ENCODE results near the gene MICAL3. TPM values are rescaled to one million over a fixed set of nuclear protein-coding genes. Genes with fewer than 3 reads are reported as not detected.

MICAL3 gene
- total RNA-seq, 1 experiment from 2014 or later: 23.7 TPM

DNA sequence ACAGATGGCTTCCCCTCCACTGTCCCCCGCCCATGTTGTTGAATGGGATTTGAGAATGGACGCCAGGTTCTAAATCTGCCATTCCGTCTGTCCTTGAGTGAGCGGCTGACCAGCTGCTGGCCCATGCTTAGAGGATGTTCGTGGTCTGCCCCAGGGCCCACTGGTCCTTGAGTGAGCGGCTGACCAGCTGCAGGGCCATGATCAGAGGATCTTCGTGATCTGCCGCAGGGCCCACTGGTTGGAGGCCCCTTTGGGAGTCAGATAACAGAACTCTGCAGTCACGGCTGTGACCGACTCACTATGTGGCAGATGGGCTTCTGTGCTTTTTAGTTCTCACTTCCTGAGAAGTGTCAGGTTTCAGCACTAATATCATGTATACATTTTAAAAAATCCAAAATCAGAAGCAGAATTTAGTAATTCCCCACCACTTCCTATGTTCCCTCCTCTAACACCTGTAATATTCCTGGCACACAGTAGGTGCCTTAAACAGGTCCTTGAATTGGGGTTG lies 54.1 kb downstream of the MICAL3 start:
- Histone ChIP-seq H4K20me1 (ENCODE audit: low read length) (peaks cover 14% of the 10 kb centered on the region; the same call in 1 of the 2 replicates), H3K27me3 (ENCODE audit: low read length) (no peaks in the 10 kb centered on the region), H3K4me2 (ENCODE audit: low read length) (0 out of 2 replicates have a peak overlapping the region, but pooled peaks have one; percentile 17), H3K36me3 (ENCODE audit: low read depth, low read length) (no peaks in the 10 kb centered on the region; the same call in 1 of the 2 replicates), H3K27ac (ENCODE audit: low read length) (no peak overlapping the region), H3K9ac (ENCODE audit: low read length) (no peak overlapping the region), H3K9me2 (replicated peaks; ENCODE audit: low read length) (no peaks in the 10 kb centered on the region), H3K79me2 (ENCODE audit: low read length) (peaks cover 98% of the 10 kb centered on the region), H3K4me1 (ENCODE audit: insufficient read depth, low read length) (peaks cover 39% of the 10 kb centered on the region), H3K9me3 (ENCODE audit: low read length) (no peaks in the 10 kb centered on the region), H3K4me3 (ENCODE audit: low read length) (no peak overlapping the region), H2AFZ (ENCODE audit: low read length) (no peak overlapping the region), H3F3A (ENCODE audit: low read length, unreplicated experiment) (no peaks in the 10 kb centered on the region)
- TF ChIP-seq EZH2 (IDR thresholded peaks at IDR 0.05; ENCODE audit: low read length, unreplicated experiment): no peak
- TF ChIP-seq CTCF (conservative IDR thresholded peaks at IDR 0.05; ENCODE audit: low read depth, low read length): no peak
- TF ChIP-seq EZH2phosphoT487 (IDR thresholded peaks at IDR 0.05; ENCODE audit: borderline replicate concordance, low read length): no peak
- no peak for ATAC-seq
- POLR2A ChIA-PET (ENCODE audit: unreplicated experiment): no interaction called here
- DNase-seq: no peak
- CTCF ChIA-PET: no interaction called here
- intact Hi-C loops (cut with micrococcal nuclease): no loop called here
- no TSS peak for BruUV-seq (replicated peaks)

- ATAC-seq: no peak
- peak; percentile 31 for DNase-seq
- Histone ChIP-seq H3K4me2 (ENCODE audit: low read length) (0 out of 2 replicates have a peak overlapping the region, but pooled peaks have one; percentile 17), H4K20me1 (ENCODE audit: low read length) (peaks cover 14% of the 10 kb centered on the region; the same call in 1 of the 2 replicates), H3K4me3 (ENCODE audit: low read length) (no peak overlapping the region), H3K27ac (ENCODE audit: low read length) (no peak overlapping the region), H2AFZ (ENCODE audit: low read length) (no peak overlapping the region), H3K4me1 (ENCODE audit: insufficient read depth, low read length) (peaks cover 39% of the 10 kb centered on the region), H3K9ac (ENCODE audit: low read length) (no peak overlapping the region), H3K9me2 (replicated peaks; ENCODE audit: low read length) (no peaks in the 10 kb centered on the region), H3K27me3 (ENCODE audit: low read length) (no peaks in the 10 kb centered on the region), H3F3A (ENCODE audit: low read length, unreplicated experiment) (no peaks in the 10 kb centered on the region), H3K36me3 (ENCODE audit: low read depth, low read length) (no peaks in the 10 kb centered on the region; the same call in 1 of the 2 replicates), H3K9me3 (ENCODE audit: low read length) (no peaks in the 10 kb centered on the region), H3K79me2 (ENCODE audit: low read length) (peaks cover 98% of the 10 kb centered on the region)
- ChIA-PET POLR2A (ENCODE audit: unreplicated experiment) (no interaction called here), CTCF (no interaction called here)
- BruUV-seq (replicated peaks): no TSS peak
- no peak for TF ChIP-seq EZH2phosphoT487 (IDR thresholded peaks at IDR 0.05; ENCODE audit: borderline replicate concordance, low read length)
- TF ChIP-seq CTCF (conservative IDR thresholded peaks at IDR 0.05; ENCODE audit: low read depth, low read length): no peak
- no peak for TF ChIP-seq EZH2 (IDR thresholded peaks at IDR 0.05; ENCODE audit: low read length, unreplicated experiment)
- intact Hi-C loops (cut with micrococcal nuclease): no loop called here
Observed at GRCh38 chr22:17969701-17970113, 54.7 kb downstream of the MICAL3 start.

DNA sequence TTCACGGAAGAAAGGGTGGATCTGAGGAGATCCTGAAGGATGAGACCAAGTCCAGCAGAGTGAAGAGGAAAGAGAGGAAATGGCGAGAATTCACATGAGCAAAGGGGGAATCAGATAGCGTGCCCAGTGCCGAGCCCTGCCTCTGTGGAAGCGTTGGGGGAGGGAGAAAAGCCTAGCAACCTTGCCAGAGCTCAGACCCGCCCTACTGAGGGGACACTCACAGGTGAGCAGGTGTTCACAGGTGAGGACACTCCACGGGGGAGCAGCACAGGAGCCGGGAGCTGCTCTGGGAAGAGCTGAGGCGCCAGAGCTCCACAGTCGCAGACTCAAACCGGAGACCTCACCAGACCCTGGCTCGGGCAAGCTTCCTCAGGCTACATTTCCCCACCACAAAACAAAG lies 56.2 kb downstream of the MICAL3 start:
- H3K4me2 ChIP-seq (ENCODE audit: low read length): no peak overlapping the region
- H3K36me3 ChIP-seq (ENCODE audit: low read depth, low read length): no peaks in the 10 kb centered on the region; the same call in 1 of the 2 replicates
- BruUV-seq (replicated peaks): no TSS peak
- H3K9ac ChIP-seq (ENCODE audit: low read length): no peak overlapping the region
- no peaks in the 10 kb centered on the region for H3K27me3 ChIP-seq (ENCODE audit: low read length)
- H4K20me1 ChIP-seq (ENCODE audit: low read length): peaks cover 11% of the 10 kb centered on the region; the same call in 1 of the 2 replicates
- peaks cover 28% of the 10 kb centered on the region for H3K4me1 ChIP-seq (ENCODE audit: insufficient read depth, low read length)
- TF ChIP-seq CTCF (conservative IDR thresholded peaks at IDR 0.05; ENCODE audit: low read depth, low read length) (no peak), EZH2phosphoT487 (IDR thresholded peaks at IDR 0.05; ENCODE audit: borderline replicate concordance, low read length) (no peak), EZH2 (IDR thresholded peaks at IDR 0.05; ENCODE audit: low read length, unreplicated experiment) (no peak)
- no peaks in the 10 kb centered on the region for H3K9me2 ChIP-seq (replicated peaks; ENCODE audit: low read length)
- no peak for DNase-seq
- intact Hi-C loops (cut with micrococcal nuclease): no loop called here
- CTCF ChIA-PET: no interaction called here
- H3K27ac ChIP-seq (ENCODE audit: low read length): no peak overlapping the region
- H3K9me3 ChIP-seq (ENCODE audit: low read length): no peaks in the 10 kb centered on the region
- no peak overlapping the region for H3K4me3 ChIP-seq (ENCODE audit: low read length)
- peaks cover 98% of the 10 kb centered on the region for H3K79me2 ChIP-seq (ENCODE audit: low read length)
- POLR2A ChIA-PET (ENCODE audit: unreplicated experiment): no interaction called here
- no peaks in the 10 kb centered on the region for H3F3A ChIP-seq (ENCODE audit: low read length, unreplicated experiment)
- no peak for ATAC-seq
- H2AFZ ChIP-seq (ENCODE audit: low read length): no peak overlapping the region
